ES-I3 (cell line): ENCODE measurements around the gene NOTUM.

Experiments used
- H3K36me3 ChIP-seq: 2 replicates; pipeline ENCODE4 v1.6.1; 2013; ENCODE audit warnings: mild to moderate bottlenecking, low read length, control low read depth, moderate library complexity; ENCODE audit not compliant: insufficient read depth
- H3K4me1 ChIP-seq: 2 replicates; pipeline ENCODE4 v1.6.1; 2013; ENCODE audit warnings: mild to moderate bottlenecking, control low read depth, low read length; ENCODE audit not compliant: insufficient read depth
- H3K9ac ChIP-seq: 2 replicates; pipeline ENCODE4 v1.6.1; 2013; ENCODE audit warnings: low read depth, mild to moderate bottlenecking, low read length, moderate library complexity
- H3K9me3 ChIP-seq: 2 replicates; pipeline ENCODE4 v1.6.1; 2013; ENCODE audit warnings: mild to moderate bottlenecking, low read length, moderate library complexity; ENCODE audit not compliant: control insufficient read depth, insufficient read depth

Gene NOTUM

GRCh38 chr17:81915331-81915730 lies 45.7 kb downstream of the NOTUM start:
- peaks cover 2% of the 10 kb centered on the region; the same call in 1 of the 2 replicates for H3K36me3 ChIP-seq
- peaks cover 9% of the 10 kb centered on the region for H3K4me1 ChIP-seq
- H3K9me3 ChIP-seq = no peaks in the 10 kb centered on the region
- no peak overlapping the region for H3K9ac ChIP-seq

DNA sequence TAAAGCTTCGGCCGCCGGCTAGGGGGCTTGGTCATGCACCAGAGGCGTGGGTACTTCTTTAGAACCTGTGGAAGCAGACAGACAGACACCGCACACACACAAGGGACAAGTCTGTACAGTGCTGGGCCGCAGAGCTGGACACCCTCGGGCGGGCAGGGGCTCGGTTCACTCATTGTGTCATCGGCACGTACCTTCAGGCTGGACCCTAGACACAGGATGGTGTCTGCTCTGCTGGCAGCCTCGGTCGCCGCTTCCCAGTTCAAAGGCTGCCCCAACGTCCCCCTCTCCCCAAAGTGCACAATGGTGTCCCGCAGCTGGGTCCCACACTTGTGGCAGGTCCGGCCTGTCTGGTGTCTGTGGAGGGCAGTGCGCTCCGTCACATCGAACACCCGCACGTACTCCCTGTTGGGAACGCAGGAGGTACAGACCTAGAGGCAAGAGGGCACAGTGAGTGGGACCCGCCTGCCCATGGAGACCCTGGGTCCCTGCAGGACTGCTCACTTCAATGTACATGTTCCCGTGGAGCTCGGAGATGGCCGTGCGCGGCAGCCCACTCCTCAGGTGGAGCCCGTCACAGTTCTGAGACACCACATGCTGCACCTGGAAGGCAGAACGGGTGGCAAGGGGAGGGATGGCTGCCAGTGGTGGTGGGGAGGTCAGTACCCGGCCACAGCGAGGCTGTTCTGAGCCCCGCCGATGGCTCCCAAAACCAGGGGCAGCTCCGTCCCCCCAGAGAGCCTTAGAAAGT lies 46.7 kb downstream of the NOTUM start:
- Histone ChIP-seq H3K36me3 (no peaks in the 10 kb centered on the region), H3K9ac (no peak overlapping the region), H3K9me3 (no peaks in the 10 kb centered on the region), H3K4me1 (peaks cover 13% of the 10 kb centered on the region)

- Histone ChIP-seq H3K9ac (no peak overlapping the region), H3K36me3 (no peaks in the 10 kb centered on the region)
These were observed 47.4 kb downstream of the NOTUM start for GRCh38 chr17:81913394-81914102.

DNA sequence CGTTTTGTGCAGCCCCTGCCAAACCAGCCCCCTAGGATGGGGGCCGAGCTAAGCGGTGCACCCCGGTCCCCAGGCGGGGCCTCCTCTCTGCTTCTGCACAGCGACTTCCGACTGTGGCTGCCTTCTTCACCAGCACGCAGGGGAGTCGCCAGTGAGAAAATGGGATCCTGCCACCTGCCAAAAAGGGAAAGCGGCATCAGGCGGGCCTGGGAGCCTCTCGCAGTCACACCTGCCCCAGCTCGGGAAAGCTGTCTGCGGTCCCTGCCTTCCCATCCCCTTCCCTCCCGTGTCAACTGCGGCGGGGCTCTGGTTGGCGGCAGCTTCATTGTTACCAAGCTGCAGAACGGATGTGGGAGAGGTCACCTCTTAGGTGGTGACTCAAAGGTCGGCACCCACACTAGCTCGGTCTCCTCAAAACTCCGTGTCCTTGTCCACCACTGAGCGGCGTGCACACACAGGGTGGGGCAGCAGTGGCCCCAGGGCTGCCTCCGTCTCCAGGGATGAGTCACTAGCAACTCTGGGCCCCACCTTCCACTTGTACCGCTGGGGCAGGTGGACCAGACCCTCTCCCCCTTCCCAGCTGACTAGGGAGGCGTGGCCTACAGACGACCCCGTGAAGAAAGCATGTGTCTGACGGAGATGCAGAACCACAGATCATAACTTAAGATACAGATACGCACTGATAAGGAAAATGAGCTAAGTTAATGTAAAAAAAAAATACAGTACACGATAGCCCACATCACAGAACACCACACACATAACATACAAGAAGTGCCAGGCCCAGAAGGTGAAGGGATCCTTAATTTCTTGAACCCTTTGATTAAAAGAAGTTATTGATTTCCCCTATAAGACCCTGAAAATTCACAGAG lies 48.3 kb downstream of the NOTUM start:
- H3K9me3 ChIP-seq = no peaks in the 10 kb centered on the region
- H3K36me3 ChIP-seq = no peaks in the 10 kb centered on the region
- no peak overlapping the region for H3K9ac ChIP-seq
- H3K4me1 ChIP-seq = peaks cover 13% of the 10 kb centered on the region

More at GRCh38 chr17:81913394-81914102, 47.4 kb downstream of the NOTUM start:
- H3K4me1 ChIP-seq = peaks cover 13% of the 10 kb centered on the region
- H3K9me3 ChIP-seq = no peaks in the 10 kb centered on the region

GRCh38 chr17:81911969-81912368 lies 49.0 kb downstream of the NOTUM start:
- peaks cover 9% of the 10 kb centered on the region for H3K4me1 ChIP-seq
- H3K9me3 ChIP-seq = no peaks in the 10 kb centered on the region
- peak overlapping the region; percentile 36; the same call in 1 of the 2 replicates for H3K9ac ChIP-seq
- no peaks in the 10 kb centered on the region for H3K36me3 ChIP-seq

GRCh38 chr17:81911277-81911961 lies 49.6 kb downstream of the NOTUM start, which contains the start of gene PCYT2:
TSS of gene PCYT2 (minus strand) at chr17:81911399. CDS start at chr17:81911355, 44 bp downstream.
- H3K9me3 ChIP-seq = no peaks in the 10 kb centered on the region
- peaks cover 4% of the 10 kb centered on the region; the same call in 1 of the 2 replicates for H3K4me1 ChIP-seq
- peak within 1 kb of the TSS; percentile 94 for H3K9ac ChIP-seq
- no peaks in the 10 kb centered on the region for H3K36me3 ChIP-seq

- Histone ChIP-seq H3K36me3 (no peaks in the 10 kb centered on the region), H3K4me1 (peaks cover 4% of the 10 kb centered on the region; the same call in 1 of the 2 replicates), H3K9ac (peak overlapping the region; percentile 94), H3K9me3 (no peaks in the 10 kb centered on the region)
These were observed 50.1 kb downstream of the NOTUM start for GRCh38 chr17:81910840-81911276.

GRCh38 chr17:81909966-81910839 lies 50.8 kb downstream of the NOTUM start:
- Histone ChIP-seq H3K4me1 (peaks cover 4% of the 10 kb centered on the region; the same call in 1 of the 2 replicates), H3K36me3 (no peaks in the 10 kb centered on the region), H3K9ac (peak overlapping the region; percentile 94), H3K9me3 (no peaks in the 10 kb centered on the region)

GRCh38 chr17:81909231-81909630 lies 51.8 kb downstream of the NOTUM start:
- H3K9ac ChIP-seq = no peak overlapping the region
- no peaks in the 10 kb centered on the region for H3K36me3 ChIP-seq
- no peaks in the 10 kb centered on the region for H3K9me3 ChIP-seq
- H3K4me1 ChIP-seq = peaks cover 4% of the 10 kb centered on the region; the same call in 1 of the 2 replicates

GRCh38 chr17:81908793-81909192 lies 52.2 kb downstream of the NOTUM start:
- no peak overlapping the region for H3K9ac ChIP-seq
- H3K36me3 ChIP-seq = no peaks in the 10 kb centered on the region
- no peaks in the 10 kb centered on the region for H3K9me3 ChIP-seq
- H3K4me1 ChIP-seq = peaks cover 4% of the 10 kb centered on the region; the same call in 1 of the 2 replicates

- Histone ChIP-seq H3K9me3 (no peaks in the 10 kb centered on the region), H3K9ac (no peak overlapping the region), H3K4me1 (peaks cover 4% of the 10 kb centered on the region; the same call in 1 of the 2 replicates), H3K36me3 (no peaks in the 10 kb centered on the region)
These were observed 53.5 kb downstream of the NOTUM start for GRCh38 chr17:81907219-81908145.
